ENCODE results near the gene LSM10. TPM values are rescaled to one million over a fixed set of nuclear protein-coding genes. Genes with fewer than 3 reads are reported as not detected.
A peak's percentile ranks its signal among the peaks of the same experiment; 100 is the strongest.

LSM10 gene
- total RNA-seq, 4 donors from 2014 or later, result 3.7 to 48.1 (median 15.1) TPM

- peak in 1 of 2 donors; percentile 37 for DNase-seq
- no peak overlapping the region for H3K4me3 ChIP-seq
- TF ChIP-seq CTCF (IDR thresholded peaks at IDR 0.05) (no peak), POLR2A (IDR thresholded peaks at IDR 0.05) (no peak)
- H3K9me3 ChIP-seq, result no peaks in the 10 kb centered on the region
- H3K27me3 ChIP-seq, result no peaks in the 10 kb centered on the region
- intact Hi-C loops (cut with DNase I; ENCODE audit: low total_unique reads), result no loop called here
- H3K36me3 ChIP-seq, result no peaks in the 10 kb centered on the region
- H3K27ac ChIP-seq, result peak overlapping the region; percentile 34 to 47
- peaks cover 0 to 6% of the 10 kb centered on the region in 2 donors for H3K4me1 ChIP-seq
Measured at GRCh38 chr1:36366091-36366661, 31.5 kb downstream of the LSM10 start.

- no peak for TF ChIP-seq CTCF (IDR thresholded peaks at IDR 0.05)
- no peak for TF ChIP-seq POLR2A (IDR thresholded peaks at IDR 0.05)
- peak; percentile 46 to 58 for DNase-seq
- Histone ChIP-seq H3K36me3 (no peaks in the 10 kb centered on the region), H3K4me1 (peaks cover 0 to 6% of the 10 kb centered on the region in 2 donors), H3K9me3 (no peaks in the 10 kb centered on the region), H3K4me3 (no peak overlapping the region), H3K27ac (peak overlapping the region; percentile 34 to 47), H3K27me3 (no peaks in the 10 kb centered on the region)
- intact Hi-C loops (cut with DNase I; ENCODE audit: low total_unique reads), result no loop called here
Measured at GRCh38 chr1:36365381-36365780, 32.3 kb downstream of the LSM10 start.

DNA sequence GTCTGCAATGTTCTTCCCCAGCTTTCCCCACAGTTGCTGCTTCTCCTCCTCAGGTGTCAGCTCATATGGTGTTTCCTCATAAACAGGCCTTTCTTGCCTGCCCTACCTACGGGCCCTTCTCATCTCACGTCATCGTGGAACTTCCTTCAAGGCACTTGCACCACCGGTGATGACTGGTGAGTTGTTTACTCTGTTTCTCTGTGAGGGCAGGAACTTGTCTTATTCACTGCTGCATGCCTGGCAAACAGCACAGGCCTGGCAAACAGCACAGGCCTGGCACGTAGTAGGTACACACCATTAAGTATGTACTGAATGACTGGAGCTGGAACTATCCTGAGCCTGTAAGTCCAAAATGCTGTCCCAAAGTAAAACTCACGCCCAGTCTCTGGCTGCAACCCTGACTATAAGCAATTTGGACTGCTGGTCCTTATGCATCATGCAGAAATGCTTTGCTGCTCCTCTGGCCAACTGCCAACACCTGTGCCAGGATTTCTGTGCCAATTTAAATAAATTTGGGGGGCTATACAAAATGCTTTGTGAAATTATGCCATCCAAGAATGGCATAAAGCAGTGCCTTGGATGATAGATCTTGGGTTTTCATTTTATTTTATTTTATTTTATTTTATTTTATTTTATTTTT, 37.7 kb downstream of the LSM10 start:
- Histone ChIP-seq H3K4me3 (no peak overlapping the region), H3K9me3 (no peaks in the 10 kb centered on the region), H3K27ac (no peak overlapping the region), H3K36me3 (no peaks in the 10 kb centered on the region), H3K4me1 (no peaks in the 10 kb centered on the region), H3K27me3 (no peaks in the 10 kb centered on the region)
- DNase-seq, result no peak
- TF ChIP-seq POLR2A (IDR thresholded peaks at IDR 0.05) (no peak), CTCF (IDR thresholded peaks at IDR 0.05) (no peak)
- intact Hi-C loops (cut with DNase I; ENCODE audit: low total_unique reads), result no loop called here

DNA sequence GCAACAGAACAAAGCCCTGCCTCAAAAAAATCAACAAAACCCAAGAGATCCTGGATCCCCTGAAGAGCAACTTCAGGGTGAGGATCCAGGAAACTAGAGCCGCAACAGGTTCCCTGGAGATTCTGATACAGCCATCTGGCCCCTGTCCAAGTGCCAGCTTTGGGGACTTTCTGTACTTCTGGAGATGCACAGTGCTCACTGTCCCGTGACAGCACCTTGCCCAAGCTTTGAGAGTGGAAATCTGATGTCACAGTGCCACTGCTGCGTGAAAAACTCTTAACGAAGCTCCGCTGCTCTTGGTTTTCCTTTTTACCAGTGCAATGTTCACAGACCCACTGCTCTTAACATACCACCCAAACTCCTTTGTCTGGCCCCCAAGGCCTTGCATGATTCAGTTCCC, 38.3 kb downstream of the LSM10 start:
- Histone ChIP-seq H3K9me3 (no peaks in the 10 kb centered on the region), H3K36me3 (no peaks in the 10 kb centered on the region), H3K27me3 (no peaks in the 10 kb centered on the region), H3K4me3 (no peak overlapping the region), H3K4me1 (no peaks in the 10 kb centered on the region), H3K27ac (no peak overlapping the region)
- intact Hi-C loops (cut with DNase I; ENCODE audit: low total_unique reads), result no loop called here
- no peak for TF ChIP-seq CTCF (IDR thresholded peaks at IDR 0.05)
- no peak for DNase-seq

GRCh38 chr1:36358514-36359084, 39.1 kb downstream of the LSM10 start:
- no peaks in the 10 kb centered on the region for H3K4me1 ChIP-seq
- no peaks in the 10 kb centered on the region for H3K36me3 ChIP-seq
- no peak overlapping the region for H3K4me3 ChIP-seq
- no peak for DNase-seq
- intact Hi-C loops (cut with DNase I; ENCODE audit: low total_unique reads), result no loop called here
- no peak overlapping the region for H3K27ac ChIP-seq
- TF ChIP-seq CTCF (IDR thresholded peaks at IDR 0.05) (no peak), POLR2A (IDR thresholded peaks at IDR 0.05) (no peak)
- no peaks in the 10 kb centered on the region for H3K27me3 ChIP-seq
- H3K9me3 ChIP-seq, result no peaks in the 10 kb centered on the region
